Measurements from ENCODE around the gene STX16.

The STX16 gene

GRCh38 chr20:58697867-58698703 lies 47.0 kb downstream of the STX16 start:
- no peak overlapping the region for H3K27ac ChIP-seq
- no peak for TF ChIP-seq CTCF (conservative IDR thresholded peaks at IDR 0.05)

- H3K27ac ChIP-seq, result no peak overlapping the region
- no peak for TF ChIP-seq CTCF (conservative IDR thresholded peaks at IDR 0.05)
- TF ChIP-seq ZFX (IDR thresholded peaks at IDR 0.05), result no peak
These were observed 47.9 kb downstream of the STX16 start for GRCh38 chr20:58698741-58699622.

GRCh38 chr20:58699623-58700107 lies 48.6 kb downstream of the STX16 start:
- H3K27ac ChIP-seq, result no peak overlapping the region
- no peak for TF ChIP-seq ZFX (IDR thresholded peaks at IDR 0.05)
- TF ChIP-seq CTCF (conservative IDR thresholded peaks at IDR 0.05), result no peak

- TF ChIP-seq ZFX (IDR thresholded peaks at IDR 0.05) (no peak), CTCF (conservative IDR thresholded peaks at IDR 0.05) (no peak)
- H3K27ac ChIP-seq, result no peak overlapping the region
These were observed 49.2 kb downstream of the STX16 start for GRCh38 chr20:58700121-58700821.

DNA sequence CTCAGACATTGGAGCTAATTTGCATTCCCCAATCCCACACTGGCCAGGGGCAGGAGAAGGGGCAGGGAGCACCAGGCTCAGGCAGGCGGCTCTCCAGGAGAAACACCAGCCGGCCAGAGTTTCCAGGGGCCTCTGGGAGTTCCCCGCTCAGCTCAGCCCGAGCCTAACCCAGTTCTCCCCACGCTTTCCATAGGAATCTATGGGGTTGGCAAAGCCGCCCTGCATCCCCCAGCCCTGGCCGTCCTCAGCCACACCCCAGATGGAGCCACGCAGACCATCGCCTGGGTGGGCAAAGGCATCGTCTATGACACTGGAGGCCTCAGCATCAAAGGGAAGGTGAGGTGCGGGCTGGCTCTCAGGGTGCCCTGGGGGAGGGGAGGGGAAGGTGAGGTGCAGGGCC lies 49.7 kb downstream of the STX16 start:
- TF ChIP-seq CTCF (conservative IDR thresholded peaks at IDR 0.05), result no peak
- no peak for TF ChIP-seq ZFX (IDR thresholded peaks at IDR 0.05)
- H3K27ac ChIP-seq, result no peak overlapping the region

- H3K27ac ChIP-seq, result no peak overlapping the region
- TF ChIP-seq CTCF (conservative IDR thresholded peaks at IDR 0.05) (no peak), ZFX (IDR thresholded peaks at IDR 0.05) (no peak)
These were observed 50.5 kb downstream of the STX16 start for GRCh38 chr20:58701431-58702160.
